ENCODE measurements around the gene GRAP2.

DNA sequence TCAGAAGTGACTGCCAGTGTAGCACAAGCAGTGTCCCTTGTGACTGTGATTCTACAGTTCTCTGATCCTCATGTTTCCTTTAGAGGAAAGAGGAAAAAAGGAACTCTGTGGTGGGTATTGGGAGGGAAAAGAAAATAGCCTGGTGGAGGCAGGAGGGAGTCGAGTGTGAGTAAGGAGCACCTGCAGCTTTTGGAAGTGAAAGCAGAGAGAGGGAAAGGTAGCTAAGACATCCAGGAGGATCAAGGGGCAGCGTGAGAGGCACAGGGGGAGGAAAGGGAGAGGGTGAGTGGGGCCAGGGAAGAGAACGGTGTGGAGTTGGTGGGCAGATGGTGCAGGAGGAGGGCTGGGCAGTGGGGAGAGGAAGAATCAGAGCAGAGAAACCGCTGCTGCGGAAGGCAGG, 71.8 kb downstream of the GRAP2 start:
- TF ChIP-seq YY1 (IDR thresholded peaks at IDR 0.05; ENCODE audit: insufficient read depth, insufficient read length) (no peak), ZNF274 (IDR thresholded peaks at IDR 0.05; ENCODE audit: low read depth, low read length) (no peak), SUZ12 (IDR thresholded peaks at IDR 0.05; ENCODE audit: extremely low read depth, insufficient read depth, insufficient read length) (no peak)
